Spleen (tissue), 7 donors: ENCODE data around the gene ADGRE2.

ENCODE experiments used
- CTCF ChIP-seq, 11 experiments: fragments of 200-600 bp in 7 of 11; fragments of 450-650 bp in 4 of 11; sonication (generic) in 4 of 11; IDR thresholded peaks in 8 of 11; conservative IDR thresholded peaks in 3 of 11; 1 replicate in 7 of 11; 2 replicates in 4 of 11; pipeline versions ENCODE4 v1.4.0 to v1.8.0; 2016 to 2021; ENCODE audit warnings: antibody characterized with exemption in 11 of 11, inconsistent platforms in 4 of 11, mild to moderate bottlenecking in 1 of 11
- POLR2AphosphoS5 ChIP-seq, 3 donors: sonication (generic); formaldehyde crosslinking; IDR thresholded peaks; one replicate each; pipeline ENCODE4 v1.5.1; 2017; ENCODE audit warnings: antibody characterized with exemption in 3 of 3
- donor health status: DM: no; HTN: no; CAD: no; lungs with moderate emphysema.
- donor health status: DM: no; HTN: no; CAD: no.
- donor health status: DM: no; HTN: no; CAD: no.

DNA sequence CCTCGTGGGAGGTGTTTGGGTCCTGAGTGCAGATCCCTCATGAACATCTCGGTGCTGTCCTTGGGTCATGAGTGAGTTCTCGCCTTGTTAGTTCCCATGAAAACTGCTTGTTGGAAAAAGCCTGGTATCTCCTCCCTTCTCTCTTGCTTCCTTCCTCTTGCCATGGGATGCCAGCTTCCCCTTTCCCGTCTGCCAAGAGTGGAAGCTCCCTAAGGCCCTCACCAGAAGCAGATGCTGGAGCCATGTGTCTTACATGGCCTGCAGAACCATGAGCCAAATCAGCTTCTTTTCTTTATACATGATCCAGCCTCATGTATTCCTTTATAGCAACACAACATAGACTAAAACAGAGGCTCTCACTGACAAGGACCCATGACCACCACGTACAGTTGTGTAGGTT lies 8.2 kb downstream of the ADGRE2 start:
- TF ChIP-seq POLR2AphosphoS5 (IDR thresholded peaks at IDR 0.05) (no peak), CTCF (IDR thresholded peaks at IDR 0.05 in 8 of 11, conservative IDR thresholded peaks at IDR 0.05 in 3 of 11) (no peak)
